Endothelial cell of umbilical vein (primary cell): ENCODE data around the gene EXOSC5. TPM values are rescaled to one million over a fixed set of nuclear protein-coding genes. Genes with fewer than 3 reads are reported as not detected.

Experiments used
- BruUV-seq: library from RNA; stranded (reverse); fragments of 400-500 nt; replicated peaks from 2 replicates; lab custom pipeline; 2021; lab: Mats Ljungman, UMichigan
- CTCF ChIA-PET: fragments of 300-600, 350-600 bp; sonication (Branson Sonifier 250); formaldehyde crosslinking; loops from one replicate; lab custom pipeline; 2021; ENCODE audit warnings: antibody characterized with exemption, inconsistent platforms; lab: Charles Lee
- POLR2A ChIA-PET: fragments of 300-600, 350-600 bp; sonication (Branson Sonifier 250); formaldehyde crosslinking; loops from one replicate; lab custom pipeline; 2021; ENCODE audit warnings: antibody characterized with exemption, inconsistent platforms; lab: Charles Lee
- DNase-seq: peaks from one replicate; pipeline ENCODE4 v3.0.0-alpha.2; 2011; ENCODE audit warnings: low read depth, low spot score
- FAIRE-seq: peaks from 2 replicates; lab custom pipeline; 2011; peaks lifted over from hg19 to GRCh38; lab: Jason Lieb, UNC
- H2AFZ ChIP-seq: 2 replicates; pipeline ENCODE4 v1.6.0; 2012; ENCODE audit warnings: low read depth, low read length, control low read depth, inconsistent platforms
- H3K27ac ChIP-seq: 2 replicates; pipeline ENCODE4 v1.5.1; 2011; ENCODE audit warnings: low read depth, mild to moderate bottlenecking, control low read depth, low read length, moderate library complexity; ENCODE audit not compliant: insufficient read depth
- H3K27me3 ChIP-seq, 2 experiments: 2 replicates each; pipeline versions ENCODE4 v1.6.0 to v1.6.1; 2011; ENCODE audit warnings: low read length in 2 of 2, mixed read lengths in 1 of 2; ENCODE audit not compliant: control insufficient read depth in 2 of 2, insufficient read depth in 2 of 2
- H3K36me3 ChIP-seq, 2 experiments: 2 replicates in 1 of 2; 3 replicates in 1 of 2; pipeline ENCODE4 v1.5.1; 2011; ENCODE audit warnings: low read length in 2 of 2, mild to moderate bottlenecking in 1 of 2, moderate library complexity in 1 of 2; ENCODE audit not compliant: control insufficient read depth in 2 of 2, insufficient read depth in 2 of 2; ENCODE audit errors: extremely low read depth in 1 of 2
- H3K4me1 ChIP-seq: 3 replicates; pipeline ENCODE4 v1.5.1; 2011; ENCODE audit warnings: mild to moderate bottlenecking, low read length; ENCODE audit not compliant: control insufficient read depth, insufficient read depth; ENCODE audit errors: extremely low read depth
- H3K4me2 ChIP-seq: 2 replicates; pipeline ENCODE4 v1.6.1; 2011; ENCODE audit warnings: low read length, control low read depth, mixed read lengths; ENCODE audit not compliant: insufficient read depth
- H3K4me3 ChIP-seq, 3 experiments: fragments of 200-600 bp in 1 of 3; sonication (generic), shearing (Covaris generic) in 1 of 3; replicated peaks in 1 of 3; 2 replicates each; pipeline ENCODE4 v1.5.1; 2011 to 2016; ENCODE audit warnings: control low read depth in 3 of 3, low read length in 3 of 3, mild to moderate bottlenecking in 2 of 3, inconsistent platforms in 1 of 3, low read depth in 1 of 3, moderate library complexity in 1 of 3; ENCODE audit not compliant: insufficient read depth in 1 of 3
- H3K79me2 ChIP-seq: 2 replicates; pipeline ENCODE4 v1.6.0; 2012; ENCODE audit warnings: low read length, inconsistent platforms; ENCODE audit not compliant: control insufficient read depth, insufficient read depth
- H3K9ac ChIP-seq: replicated peaks from 2 replicates; pipeline ENCODE3; 2011; ENCODE audit warnings: low read length, control low read depth; ENCODE audit not compliant: insufficient read depth; ENCODE audit errors: extremely low read depth
- H3K9me1 ChIP-seq: replicated peaks from 3 replicates; pipeline ENCODE4 v1.6.0; 2011; ENCODE audit warnings: mild to moderate bottlenecking, low read length; ENCODE audit not compliant: control insufficient read depth, insufficient read depth; ENCODE audit errors: extremely low read depth
- H3K9me3 ChIP-seq: replicated peaks from 2 replicates; pipeline ENCODE4 v1.5.1; 2012; ENCODE audit warnings: low read length, inconsistent platforms; ENCODE audit not compliant: control insufficient read depth, insufficient read depth
- H4K20me1 ChIP-seq: replicated peaks from 2 replicates; pipeline ENCODE3; 2011; ENCODE audit warnings: mild to moderate bottlenecking, low read length; ENCODE audit not compliant: control insufficient read depth, insufficient read depth; ENCODE audit errors: extremely low read depth
- CTCF ChIP-seq, 2 donors: IDR thresholded peaks; 1 replicate in 1 of 2; 2 replicates in 1 of 2; pipeline ENCODE4 v1.5.1; 2011; ENCODE audit warnings: low read length in 2 of 2, mild to moderate bottlenecking in 2 of 2, moderate library complexity in 2 of 2, control low read depth in 1 of 2, inconsistent platforms in 1 of 2, low read depth in 1 of 2; ENCODE audit not compliant: insufficient read depth in 1 of 2; ENCODE audit errors: extremely low read depth in 1 of 2
- EZH2 ChIP-seq: IDR thresholded peaks from 2 replicates; pipeline ENCODE4 v1.6.1; 2012; ENCODE audit warnings: borderline replicate concordance, low read depth, mild to moderate bottlenecking, moderate library complexity, low read length, inconsistent platforms; ENCODE audit not compliant: severe bottlenecking
- FOS ChIP-seq: IDR thresholded peaks from 2 replicates; pipeline ENCODE4 v1.6.1; 2011; ENCODE audit warnings: mild to moderate bottlenecking, low read length, moderate library complexity, borderline replicate concordance; ENCODE audit not compliant: insufficient read depth
- GATA2 ChIP-seq: IDR thresholded peaks from 2 replicates; pipeline ENCODE4 v1.7.0; 2011; ENCODE audit warnings: low read depth, mild to moderate bottlenecking, moderate library complexity, mixed read lengths, low read length; ENCODE audit not compliant: insufficient read length, insufficient read depth
- JUN ChIP-seq: IDR thresholded peaks from 2 replicates; pipeline ENCODE4 v1.6.1; 2011; ENCODE audit warnings: borderline replicate concordance, low read depth; ENCODE audit not compliant: insufficient read length, insufficient read depth
- MAX ChIP-seq: IDR thresholded peaks from 2 replicates; pipeline ENCODE4 v1.6.1; 2011; ENCODE audit not compliant: insufficient read depth, insufficient read length
- MYC ChIP-seq: IDR thresholded peaks from one replicate; pipeline ENCODE4 v1.6.1; 2011; ENCODE audit warnings: mild to moderate bottlenecking, low read depth, low read length
- POLR2A ChIP-seq: IDR thresholded peaks from 2 replicates; pipeline ENCODE4 v1.6.1; 2012; ENCODE audit warnings: low read depth, mild to moderate bottlenecking, control low read depth, low read length
- POLR2AphosphoS5 ChIP-seq: IDR thresholded peaks from 2 replicates; pipeline ENCODE4 v1.6.1; 2012; ENCODE audit warnings: low read depth, mild to moderate bottlenecking, control low read depth, low read length, moderate library complexity; ENCODE audit not compliant: insufficient read depth
- dilution Hi-C: fragments of 300-500 bp; cut with MboI; formaldehyde crosslinking; loops from one replicate; pipeline ENCODE4 v1.15.0; 2019; ENCODE audit warnings: low sequenced_read_pairs; ENCODE audit not compliant: extremely low pct_ligation_motif_present
- intact Hi-C: fragments of 100-400 bp; cut with micrococcal nuclease; formaldehyde crosslinking; loops from one replicate; pipeline ENCODE4 v1.10.0; 2022
- polyA plus RNA-seq, 4 experiments: library from polyadenylated mRNA; depleted of rRNA in 3 of 4; stranded (reverse) in 3 of 4; unstranded in 1 of 4; fragments of >200 nt; gene quantifications; 2 replicates each; pipeline versions ENCODE4 v1.2.1 to v1.2.3, GENCODE V29; 2011 to 2012; ENCODE audit warnings: missing spikeins in 1 of 4
- total RNA-seq: library from RNA; stranded (reverse); gene quantifications from 2 replicates; pipeline ENCODE4 v1.2.3, GENCODE V29; 2021

Gene EXOSC5
- total and polyA plus RNA-seq, 2 donors (not counting 3 experiments of a cell fraction or from before 2014, with no cell fraction given) = 14.0 to 20.9 TPM

- Histone ChIP-seq H4K20me1 (no peaks in the 10 kb centered on the region), H3K36me3 (peaks cover 0 to 17% of the 10 kb centered on the region in 2 experiments), H3K4me2 (no peak overlapping the region), H3K27ac (no peak overlapping the region), H3K4me1 (peaks cover 10% of the 10 kb centered on the region), H2AFZ (no peak overlapping the region), H3K27me3 (no peaks in the 10 kb centered on the region), H3K9ac (no peak overlapping the region), H3K9me1 (no peaks in the 10 kb centered on the region), H3K4me3 (no peak overlapping the region), H3K79me2 (no peaks in the 10 kb centered on the region), H3K9me3 (no peaks in the 10 kb centered on the region)
- ChIA-PET POLR2A (no interaction called here), CTCF (interaction anchor here (0.6 to 1.1 kb wide), 2 partner anchors 69 to 137 kb away, joined by 3 to 4 read pairs; partner anchors contain the start of gene B9D2)
- FAIRE-seq (no peak), DNase-seq (no peak)
- intact Hi-C loops (loop anchor here (5.0 kb wide), 1 partner anchor 126 kb away; no protein-coding TSS in a partner anchor), dilution Hi-C loops (no loop called here)
- no TSS peak for BruUV-seq
- TF ChIP-seq CTCF (IDR thresholded peaks at IDR 0.05; ENCODE audit: extremely low read depth in 1 of 2, insufficient read depth in 1 of 2, low read depth in 1 of 2, low read length in 2 of 2) (no peak), EZH2 (no peak), GATA2 (no peak), JUN (no peak), POLR2A (no peak), FOS (no peak), MYC (no peak), POLR2AphosphoS5 (no peak), MAX (no peak)
Observed at GRCh38 chr19:41433171-41433570, 36.0 kb upstream of the EXOSC5 start.
